ENCODE results near the gene PAM.

The PAM gene

DNA sequence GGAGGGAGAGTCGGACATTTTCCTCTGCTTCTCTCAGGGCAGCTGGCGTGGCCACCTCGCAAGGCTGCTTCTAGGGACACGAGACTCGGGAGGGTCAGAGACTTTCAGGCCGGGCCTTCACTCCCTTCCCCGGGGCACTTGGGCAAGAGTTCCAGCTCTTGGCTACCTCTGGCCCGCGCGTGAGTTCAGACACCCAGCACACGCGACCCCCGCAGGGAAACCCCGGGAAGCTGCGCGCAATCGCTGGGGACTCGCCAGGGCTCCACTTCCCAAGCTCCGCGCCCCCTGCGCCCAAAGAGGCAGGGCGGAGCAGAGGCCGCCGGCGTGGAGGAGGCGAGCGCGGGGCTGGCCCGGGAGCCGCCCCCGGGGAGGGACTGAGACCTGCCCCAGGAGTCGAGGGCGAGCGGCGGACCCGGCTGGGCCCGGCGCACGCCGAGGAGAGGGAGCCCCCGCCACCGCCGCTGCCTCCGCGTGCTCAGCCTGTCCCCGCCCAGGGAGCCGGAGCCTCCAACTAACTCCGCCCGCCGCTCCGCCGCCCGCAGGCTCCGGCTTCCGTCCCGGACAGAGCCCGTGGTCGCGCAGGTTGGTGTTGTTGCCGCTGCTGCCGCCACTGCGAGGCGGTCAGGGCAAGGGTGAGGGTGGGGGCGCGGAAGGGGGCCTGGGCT is at the start of gene PAM:
TSS of gene PAM (plus strand) at position 539 of the 665 bp plus-strand sequence. CDS start 110,891 bp downstream, outside the sequence.
- H3K4me3 ChIP-seq (ENCODE audit: low read length) = peak within 1 kb of the TSS; percentile 95
- peaks cover 13% of the 10 kb centered on the region for H3K4me1 ChIP-seq (ENCODE audit: control insufficient read depth, low read depth, low read length)
- H3K36me3 ChIP-seq (ENCODE audit: control insufficient read depth, low read depth, low read length) = no peaks in the 10 kb centered on the region
- peaks cover 29% of the 10 kb centered on the region for H3K27me3 ChIP-seq (ENCODE audit: control insufficient read depth, insufficient read depth, low read length)
- no peaks in the 10 kb centered on the region for H3K9me3 ChIP-seq (ENCODE audit: control insufficient read depth, low read depth, low read length)
- no peak within 1 kb of the TSS for H3K27ac ChIP-seq (ENCODE audit: low read length)
- peak within 1 kb of the TSS; percentile 83 for H3K9ac ChIP-seq (ENCODE audit: low read length)

GRCh38 chr5:102711525-102712385 is 43.4 kb upstream of the PAM start:
- Histone ChIP-seq H3K27ac (ENCODE audit: low read length) (no peak overlapping the region), H3K36me3 (ENCODE audit: control insufficient read depth, low read depth, low read length) (no peaks in the 10 kb centered on the region), H3K4me3 (ENCODE audit: low read length) (no peak overlapping the region), H3K4me1 (ENCODE audit: control insufficient read depth, low read depth, low read length) (no peaks in the 10 kb centered on the region), H3K9ac (ENCODE audit: low read length) (no peak overlapping the region), H3K9me3 (ENCODE audit: control insufficient read depth, low read depth, low read length) (no peaks in the 10 kb centered on the region), H3K27me3 (ENCODE audit: control insufficient read depth, insufficient read depth, low read length) (no peaks in the 10 kb centered on the region)

DNA sequence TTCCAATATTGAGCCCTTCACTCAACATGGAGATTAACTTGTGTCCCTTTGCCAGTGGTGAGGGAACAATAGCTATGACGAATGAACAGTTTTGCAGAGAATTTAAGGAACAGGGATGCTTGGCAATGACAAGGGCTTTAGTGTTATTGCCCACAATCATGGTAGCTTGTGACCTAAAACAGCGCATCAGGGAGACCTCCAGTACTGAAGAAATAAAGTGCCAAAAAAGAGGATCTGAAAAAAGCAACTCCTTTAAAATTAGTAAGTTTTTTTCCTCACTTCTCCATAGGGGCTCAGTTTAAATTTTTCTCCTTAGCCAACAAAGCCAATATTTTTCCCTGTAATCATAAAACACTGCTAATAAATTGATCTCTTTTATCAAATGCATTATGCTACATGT is 41.8 kb upstream of the PAM start:
- Histone ChIP-seq H3K4me1 (ENCODE audit: control insufficient read depth, low read depth, low read length) (no peaks in the 10 kb centered on the region), H3K9me3 (ENCODE audit: control insufficient read depth, low read depth, low read length) (no peaks in the 10 kb centered on the region), H3K27ac (ENCODE audit: low read length) (no peak overlapping the region), H3K9ac (ENCODE audit: low read length) (no peak overlapping the region), H3K36me3 (ENCODE audit: control insufficient read depth, low read depth, low read length) (no peaks in the 10 kb centered on the region), H3K27me3 (ENCODE audit: control insufficient read depth, insufficient read depth, low read length) (no peaks in the 10 kb centered on the region), H3K4me3 (ENCODE audit: low read length) (no peak overlapping the region)

- H3K9ac ChIP-seq (ENCODE audit: low read length) = no peak overlapping the region
- no peaks in the 10 kb centered on the region for H3K27me3 ChIP-seq (ENCODE audit: control insufficient read depth, insufficient read depth, low read length)
- no peaks in the 10 kb centered on the region for H3K9me3 ChIP-seq (ENCODE audit: control insufficient read depth, low read depth, low read length)
- no peaks in the 10 kb centered on the region for H3K36me3 ChIP-seq (ENCODE audit: control insufficient read depth, low read depth, low read length)
- no peak overlapping the region for H3K4me3 ChIP-seq (ENCODE audit: low read length)
- H3K27ac ChIP-seq (ENCODE audit: low read length) = no peak overlapping the region
- no peaks in the 10 kb centered on the region for H3K4me1 ChIP-seq (ENCODE audit: control insufficient read depth, low read depth, low read length)
Measured at GRCh38 chr5:102713682-102714231, 41.3 kb upstream of the PAM start.

DNA sequence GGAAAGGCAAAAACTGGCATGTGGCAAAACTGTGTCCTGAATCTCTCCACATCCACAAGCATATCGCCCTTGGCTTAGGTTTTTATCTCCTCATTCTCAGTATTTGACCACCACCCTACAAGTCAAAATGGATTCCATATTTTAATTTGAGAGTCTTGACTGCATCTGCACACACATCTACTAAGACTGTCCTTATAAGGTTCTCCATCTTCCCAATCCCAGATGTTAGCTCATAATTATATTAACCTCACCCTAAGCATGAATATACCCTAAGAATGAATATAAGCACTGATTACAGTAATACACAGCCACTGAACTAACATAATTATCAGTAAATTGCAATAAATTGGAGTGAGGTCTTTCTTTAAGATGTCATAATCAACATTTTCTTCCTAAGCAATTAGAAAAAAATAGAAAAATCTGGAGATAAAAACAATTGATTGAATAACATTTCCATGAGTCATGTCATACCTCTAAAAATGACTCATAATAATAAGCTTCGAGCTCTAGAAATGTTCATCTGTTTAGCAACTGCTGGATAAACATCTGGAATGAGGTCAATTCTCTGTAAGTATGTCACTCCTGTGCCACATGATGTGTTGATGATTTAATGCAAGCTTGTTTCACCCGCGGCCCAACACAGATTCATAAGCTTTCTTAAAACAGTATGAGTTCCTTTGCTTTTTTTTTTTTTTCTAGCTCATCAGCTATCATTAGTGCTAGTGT is 39.9 kb upstream of the PAM start:
- Histone ChIP-seq H3K4me1 (ENCODE audit: control insufficient read depth, low read depth, low read length) (no peaks in the 10 kb centered on the region), H3K27me3 (ENCODE audit: control insufficient read depth, insufficient read depth, low read length) (no peaks in the 10 kb centered on the region), H3K36me3 (ENCODE audit: control insufficient read depth, low read depth, low read length) (no peaks in the 10 kb centered on the region), H3K9me3 (ENCODE audit: control insufficient read depth, low read depth, low read length) (no peaks in the 10 kb centered on the region), H3K9ac (ENCODE audit: low read length) (no peak overlapping the region), H3K27ac (ENCODE audit: low read length) (no peak overlapping the region), H3K4me3 (ENCODE audit: low read length) (no peak overlapping the region)

GRCh38 chr5:102716017-102716416 is 39.1 kb upstream of the PAM start:
- Histone ChIP-seq H3K9me3 (ENCODE audit: control insufficient read depth, low read depth, low read length) (no peaks in the 10 kb centered on the region), H3K4me1 (ENCODE audit: control insufficient read depth, low read depth, low read length) (no peaks in the 10 kb centered on the region), H3K4me3 (ENCODE audit: low read length) (no peak overlapping the region), H3K27ac (ENCODE audit: low read length) (no peak overlapping the region), H3K27me3 (ENCODE audit: control insufficient read depth, insufficient read depth, low read length) (no peaks in the 10 kb centered on the region), H3K9ac (ENCODE audit: low read length) (no peak overlapping the region), H3K36me3 (ENCODE audit: control insufficient read depth, low read depth, low read length) (no peaks in the 10 kb centered on the region)

DNA sequence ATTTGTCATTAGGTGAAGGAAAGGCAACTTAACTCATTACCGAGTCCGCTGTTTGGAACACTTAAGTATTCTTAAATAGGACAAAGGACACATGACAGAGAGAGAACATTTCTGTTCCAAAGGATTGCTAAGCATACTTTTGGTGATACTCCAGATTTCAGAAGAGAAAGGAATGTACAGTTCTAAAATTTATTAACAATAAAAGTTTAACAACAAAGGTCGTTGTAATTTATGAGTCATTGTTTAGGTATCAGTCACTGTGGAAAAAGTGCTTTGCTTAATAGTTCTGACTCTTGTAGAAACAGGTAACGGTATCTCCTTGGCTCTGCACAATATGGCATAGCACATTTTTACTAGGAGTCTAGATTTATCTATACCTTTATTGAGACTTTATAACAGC is 36.3 kb upstream of the PAM start:
- Histone ChIP-seq H3K36me3 (ENCODE audit: control insufficient read depth, low read depth, low read length) (no peaks in the 10 kb centered on the region), H3K27me3 (ENCODE audit: control insufficient read depth, insufficient read depth, low read length) (no peaks in the 10 kb centered on the region), H3K27ac (ENCODE audit: low read length) (no peak overlapping the region), H3K4me1 (ENCODE audit: control insufficient read depth, low read depth, low read length) (no peaks in the 10 kb centered on the region), H3K9me3 (ENCODE audit: control insufficient read depth, low read depth, low read length) (no peaks in the 10 kb centered on the region), H3K4me3 (ENCODE audit: low read length) (no peak overlapping the region), H3K9ac (ENCODE audit: low read length) (no peak overlapping the region)

- no peaks in the 10 kb centered on the region for H3K4me1 ChIP-seq (ENCODE audit: control insufficient read depth, low read depth, low read length)
- H3K9me3 ChIP-seq (ENCODE audit: control insufficient read depth, low read depth, low read length) = no peaks in the 10 kb centered on the region
- no peak overlapping the region for H3K9ac ChIP-seq (ENCODE audit: low read length)
- no peaks in the 10 kb centered on the region for H3K36me3 ChIP-seq (ENCODE audit: control insufficient read depth, low read depth, low read length)
- H3K27ac ChIP-seq (ENCODE audit: low read length) = no peak overlapping the region
- no peak overlapping the region for H3K4me3 ChIP-seq (ENCODE audit: low read length)
- H3K27me3 ChIP-seq (ENCODE audit: control insufficient read depth, insufficient read depth, low read length) = no peaks in the 10 kb centered on the region
Measured at GRCh38 chr5:102719886-102720285, 35.2 kb upstream of the PAM start.

- Histone ChIP-seq H3K27ac (ENCODE audit: low read length) (no peak overlapping the region), H3K9me3 (ENCODE audit: control insufficient read depth, low read depth, low read length) (no peaks in the 10 kb centered on the region), H3K4me1 (ENCODE audit: control insufficient read depth, low read depth, low read length) (peaks cover 3% of the 10 kb centered on the region), H3K36me3 (ENCODE audit: control insufficient read depth, low read depth, low read length) (no peaks in the 10 kb centered on the region), H3K4me3 (ENCODE audit: low read length) (no peak overlapping the region), H3K27me3 (ENCODE audit: control insufficient read depth, insufficient read depth, low read length) (no peaks in the 10 kb centered on the region), H3K9ac (ENCODE audit: low read length) (no peak overlapping the region)
Measured at GRCh38 chr5:102720969-102721368, 34.1 kb upstream of the PAM start.

GRCh38 chr5:102722931-102723330 is 32.2 kb upstream of the PAM start:
- Histone ChIP-seq H3K27ac (ENCODE audit: low read length) (no peak overlapping the region), H3K9me3 (ENCODE audit: control insufficient read depth, low read depth, low read length) (no peaks in the 10 kb centered on the region), H3K4me1 (ENCODE audit: control insufficient read depth, low read depth, low read length) (peaks cover 3% of the 10 kb centered on the region), H3K9ac (ENCODE audit: low read length) (no peak overlapping the region), H3K4me3 (ENCODE audit: low read length) (no peak overlapping the region), H3K27me3 (ENCODE audit: control insufficient read depth, insufficient read depth, low read length) (no peaks in the 10 kb centered on the region), H3K36me3 (ENCODE audit: control insufficient read depth, low read depth, low read length) (no peaks in the 10 kb centered on the region)

DNA sequence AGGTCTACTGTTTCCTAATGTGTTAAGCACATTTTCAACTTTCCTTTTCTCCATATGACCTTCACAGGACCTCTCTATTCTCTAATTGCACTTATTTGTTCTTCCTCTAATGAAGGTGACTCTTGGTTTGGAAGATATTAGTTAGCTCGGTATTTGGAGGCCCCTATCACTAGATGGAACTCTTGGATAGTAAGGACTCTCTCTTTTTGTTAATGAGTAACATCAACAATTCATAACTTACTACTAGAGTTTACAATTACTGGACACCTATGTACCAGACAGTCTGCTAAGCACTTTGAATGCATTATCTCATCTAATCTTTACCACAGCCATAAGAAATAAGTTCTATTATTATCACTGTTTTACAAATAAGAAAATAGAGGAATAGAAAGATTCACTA is 23.4 kb upstream of the PAM start:
- Histone ChIP-seq H3K9me3 (ENCODE audit: control insufficient read depth, low read depth, low read length) (no peaks in the 10 kb centered on the region), H3K4me1 (ENCODE audit: control insufficient read depth, low read depth, low read length) (no peaks in the 10 kb centered on the region), H3K36me3 (ENCODE audit: control insufficient read depth, low read depth, low read length) (no peaks in the 10 kb centered on the region), H3K27me3 (ENCODE audit: control insufficient read depth, insufficient read depth, low read length) (no peaks in the 10 kb centered on the region), H3K27ac (ENCODE audit: low read length) (no peak overlapping the region), H3K4me3 (ENCODE audit: low read length) (no peak overlapping the region), H3K9ac (ENCODE audit: low read length) (no peak overlapping the region)

All from iPS-18a (cell line).